GM13977 (cell line): ENCODE data around the gene CA7.
"Not testable (repeated sequence)": the region's sequence is repeated elsewhere in the genome, so short reads cannot be mapped to it uniquely, and the experiment has no call there.

Experiments used
- DNase-seq: peaks from one replicate; pipeline ENCODE4 v3.0.0; 2012; ENCODE audit warnings: low spot score
- in situ Hi-C: fragments of 300-500 bp; cut with MboI; formaldehyde crosslinking; loops from one replicate; pipeline ENCODE4 v1.12.0; 2022; ENCODE audit warnings: low sequenced_read_pairs, low pct_unique_long_range_greater_than_20kb, mixed read lengths, inconsistent platforms; ENCODE audit not compliant: unreplicated experiment
- TF ChIP-seq, protein P1 (sequence below): IDR thresholded peaks from 2 replicates; pipeline ENCODE4 v1.5.1; 2012; ENCODE audit warnings: mild to moderate bottlenecking, control low read depth; ENCODE audit not compliant: insufficient read depth; ENCODE audit errors: extremely low read depth, missing control alignments

CA7 gene

DNA sequence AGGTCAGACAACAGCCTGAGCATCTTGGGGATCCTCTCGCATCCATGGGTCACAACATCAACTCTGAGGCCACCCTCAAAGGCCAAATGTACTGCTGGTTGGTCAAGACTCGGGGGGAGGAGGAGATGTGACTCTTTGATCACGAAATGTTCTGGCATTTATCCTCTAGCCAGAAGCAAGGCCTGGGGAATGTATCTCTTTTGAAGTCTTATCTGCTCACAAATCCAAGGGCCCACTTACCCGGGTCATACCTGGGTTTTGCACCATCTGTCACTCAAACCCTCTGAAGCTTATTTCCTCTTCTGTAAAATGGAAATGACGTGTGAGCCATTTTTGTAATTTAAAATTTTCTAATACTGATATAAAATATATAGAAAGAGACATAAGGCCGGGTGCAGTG, 13.2 kb downstream of the CA7 start:
- TF ChIP-seq, protein P1, sequence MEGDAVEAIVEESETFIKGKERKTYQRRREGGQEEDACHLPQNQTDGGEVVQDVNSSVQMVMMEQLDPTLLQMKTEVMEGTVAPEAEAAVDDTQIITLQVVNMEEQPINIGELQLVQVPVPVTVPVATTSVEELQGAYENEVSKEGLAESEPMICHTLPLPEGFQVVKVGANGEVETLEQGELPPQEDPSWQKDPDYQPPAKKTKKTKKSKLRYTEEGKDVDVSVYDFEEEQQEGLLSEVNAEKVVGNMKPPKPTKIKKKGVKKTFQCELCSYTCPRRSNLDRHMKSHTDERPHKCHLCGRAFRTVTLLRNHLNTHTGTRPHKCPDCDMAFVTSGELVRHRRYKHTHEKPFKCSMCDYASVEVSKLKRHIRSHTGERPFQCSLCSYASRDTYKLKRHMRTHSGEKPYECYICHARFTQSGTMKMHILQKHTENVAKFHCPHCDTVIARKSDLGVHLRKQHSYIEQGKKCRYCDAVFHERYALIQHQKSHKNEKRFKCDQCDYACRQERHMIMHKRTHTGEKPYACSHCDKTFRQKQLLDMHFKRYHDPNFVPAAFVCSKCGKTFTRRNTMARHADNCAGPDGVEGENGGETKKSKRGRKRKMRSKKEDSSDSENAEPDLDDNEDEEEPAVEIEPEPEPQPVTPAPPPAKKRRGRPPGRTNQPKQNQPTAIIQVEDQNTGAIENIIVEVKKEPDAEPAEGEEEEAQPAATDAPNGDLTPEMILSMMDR, result no peak
- peak; percentile 9 for DNase-seq
- in situ Hi-C loops, result loop anchor here (25.0 kb wide), 1 partner anchor 445 kb away; no protein-coding TSS in a partner anchor

DNA sequence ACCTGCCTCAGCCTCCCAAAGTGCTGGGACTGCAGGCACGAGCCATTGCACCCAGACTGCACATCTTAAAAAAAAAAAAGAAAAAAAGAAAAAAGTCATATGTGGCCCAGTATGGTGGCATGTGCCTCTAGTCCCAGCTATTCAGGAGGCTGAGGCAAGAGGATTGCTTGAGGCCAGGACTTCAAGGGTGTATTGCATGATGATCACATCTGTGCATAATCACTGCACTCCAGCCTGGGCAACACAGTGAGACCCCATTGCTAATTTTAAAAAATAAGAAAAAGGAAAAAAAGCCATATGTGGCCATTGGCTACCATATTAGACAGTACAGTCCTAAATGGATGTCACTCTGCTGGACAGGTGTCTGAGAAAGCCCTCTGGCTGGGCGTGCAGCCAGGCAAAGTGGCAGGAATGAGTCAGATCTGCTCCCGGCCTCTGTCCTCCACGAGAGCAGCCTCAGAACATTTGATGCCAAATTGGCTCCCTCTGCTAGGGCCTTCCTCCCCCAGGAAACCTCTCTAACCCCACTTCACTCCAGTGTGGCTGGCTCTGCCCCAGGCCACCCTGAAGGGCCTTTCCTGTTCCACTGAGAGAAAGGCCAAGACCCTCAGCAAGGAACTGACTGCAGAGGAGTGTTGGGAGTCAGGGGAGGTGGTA, 14.7 kb downstream of the CA7 start:
- TF ChIP-seq, protein P1, result no peak
- in situ Hi-C loops, result loop anchor here (25.0 kb wide), 1 partner anchor 447 kb away; no protein-coding TSS in a partner anchor
- peak; percentile 15 for DNase-seq

DNA sequence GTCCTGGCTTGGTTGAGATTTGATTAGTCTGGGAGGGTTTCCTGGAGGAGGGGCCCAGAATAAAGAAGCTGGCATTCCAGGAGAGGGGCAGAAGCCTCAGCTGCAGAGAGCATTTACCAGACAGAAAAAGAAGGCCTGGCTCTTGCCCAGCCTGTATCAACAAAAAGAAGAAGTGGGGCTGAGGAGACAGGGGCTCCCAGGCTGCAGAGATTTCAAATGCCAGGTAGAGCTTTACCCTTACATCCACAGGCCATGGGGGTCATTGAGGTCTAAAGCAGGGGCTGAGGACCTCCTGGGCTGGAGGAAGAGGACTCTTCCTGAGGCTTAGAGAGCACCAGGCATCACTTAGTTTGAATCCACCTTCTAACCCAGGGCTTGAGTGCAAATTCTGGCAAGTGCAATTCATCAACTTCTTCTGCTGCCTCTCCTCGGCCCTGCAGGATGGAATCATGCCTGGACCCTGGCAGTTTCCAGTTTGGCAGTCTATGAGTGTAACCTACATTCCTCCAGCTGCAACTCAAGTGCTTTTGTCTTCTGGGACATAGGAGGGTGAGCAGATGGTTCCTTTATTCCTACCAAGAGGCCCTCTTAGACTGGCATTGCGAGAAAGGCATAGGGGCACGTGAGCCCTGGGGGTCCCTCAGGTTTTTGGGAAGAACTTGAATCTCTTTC, 15.3 kb downstream of the CA7 start:
- peak; percentile 2 for DNase-seq
- in situ Hi-C loops, result loop anchor here (25.0 kb wide), 1 partner anchor 447 kb away; no protein-coding TSS in a partner anchor
- TF ChIP-seq, protein P1, result no peak

DNA sequence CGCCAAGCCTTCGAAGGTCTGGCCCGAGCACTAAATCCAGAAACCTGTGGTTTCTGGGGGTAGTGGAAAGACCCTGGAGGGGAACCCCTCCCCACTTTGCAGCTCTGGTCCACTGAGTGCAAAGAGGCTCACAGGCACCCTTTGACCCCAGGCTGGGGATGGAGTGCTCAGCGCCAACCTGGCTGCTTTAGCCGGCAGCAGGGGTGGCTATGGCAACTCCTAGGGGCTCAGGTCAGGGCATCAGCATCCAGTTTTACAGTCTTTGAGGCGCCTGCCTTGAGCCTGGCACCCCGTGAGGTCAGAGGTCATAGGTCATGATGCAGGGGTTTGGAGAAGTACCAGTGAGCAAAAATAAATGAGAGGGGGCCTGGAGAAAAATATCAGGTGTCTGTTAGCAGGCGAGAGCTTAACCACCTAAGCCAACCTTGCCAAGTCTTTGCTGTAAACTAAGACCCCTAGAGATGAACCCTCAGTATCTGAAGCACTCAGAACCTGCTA, 17.9 kb downstream of the CA7 start:
- TF ChIP-seq, protein P1, result no peak
- in situ Hi-C loops, result loop anchor here (25.0 kb wide), 1 partner anchor 450 kb away; no protein-coding TSS in a partner anchor
- DNase-seq, result no peak

DNA sequence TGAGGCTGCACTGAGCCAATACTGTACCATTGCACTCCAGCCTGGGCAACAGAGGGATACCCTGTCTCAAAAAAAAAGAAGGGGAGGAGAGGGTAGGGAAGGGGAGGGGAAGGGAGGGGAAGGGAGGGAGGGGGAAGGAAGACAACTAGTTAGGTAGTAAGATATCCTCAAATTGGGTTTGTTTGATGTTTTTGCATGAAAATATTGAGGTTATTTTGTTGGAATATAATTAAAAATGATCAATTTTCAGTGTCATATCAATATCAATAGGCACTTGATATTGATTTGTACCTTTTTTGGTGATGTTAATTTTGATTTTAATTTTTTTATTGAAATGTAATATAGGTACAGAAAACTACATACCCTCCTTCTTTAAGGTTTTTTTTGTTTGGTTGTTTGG, 19.5 kb downstream of the CA7 start:
- in situ Hi-C loops, result loop anchor here (25.0 kb wide), 1 partner anchor 451 kb away; no protein-coding TSS in a partner anchor
- TF ChIP-seq, protein P1, result no peak
- no peak for DNase-seq

DNA sequence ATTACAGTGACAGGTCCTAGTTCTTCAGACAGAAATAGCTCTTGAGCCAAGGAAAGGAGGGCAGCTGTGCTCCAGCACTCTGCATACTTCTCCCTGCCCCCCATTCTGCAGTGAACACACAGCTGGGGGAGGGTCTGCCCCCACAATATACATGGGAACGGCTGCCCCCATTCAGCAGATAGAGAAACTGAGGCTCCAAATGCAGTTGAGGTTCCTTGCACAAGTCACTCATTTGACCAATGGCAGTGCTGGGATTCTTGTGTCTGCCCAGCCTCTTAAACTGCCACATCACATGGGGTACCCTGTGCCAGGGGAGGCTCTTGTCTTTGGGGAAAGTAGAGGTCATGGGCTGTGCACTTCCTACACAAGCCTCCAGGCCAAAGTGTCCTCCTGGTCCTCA, 25.2 kb downstream of the CA7 start:
- in situ Hi-C loops, result loop anchor here (25.0 kb wide), 1 partner anchor 457 kb away; no protein-coding TSS in a partner anchor
- TF ChIP-seq, protein P1, result no peak
- no peak for DNase-seq

DNA sequence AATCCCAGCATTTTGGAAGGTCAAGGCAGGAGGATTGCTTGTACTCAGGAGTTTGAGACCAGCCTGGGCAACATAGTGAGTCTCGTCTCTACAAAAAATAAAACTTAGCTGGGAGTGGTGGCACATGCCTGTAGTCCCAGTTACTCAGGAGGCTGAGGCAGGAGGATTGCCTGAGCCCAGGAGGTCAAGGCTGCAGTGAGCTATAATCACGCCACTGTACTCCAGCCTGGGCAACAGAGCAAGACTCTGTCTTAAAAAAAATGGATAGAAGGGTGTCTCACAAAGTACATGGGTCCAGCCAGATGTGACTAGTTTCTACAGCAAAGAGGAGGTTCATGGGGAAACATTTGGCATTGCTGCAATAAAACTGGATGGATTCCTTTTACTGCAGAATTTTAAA, 27.1 kb downstream of the CA7 start:
- in situ Hi-C loops, result loop anchor here (25.0 kb wide), 1 partner anchor 459 kb away; no protein-coding TSS in a partner anchor
- DNase-seq, result not testable (repeated sequence)
